H9 (cell line): ENCODE measurements around the gene INSM1. TPM values are rescaled to one million over a fixed set of nuclear protein-coding genes. Genes with fewer than 3 reads are reported as not detected.

Experiments
- DNase-seq: peaks from one replicate; pipeline ENCODE4 v3.0.0-alpha.2; 2017
- H2AFZ ChIP-seq: one replicate; pipeline ENCODE4 v1.6.1; 2013; ENCODE audit warnings: mild to moderate bottlenecking, low read length, control low read depth, moderate library complexity
- H2AK5ac ChIP-seq: 2 replicates; pipeline ENCODE4 v1.6.1; 2013; ENCODE audit warnings: low read length, control low read depth, mixed read lengths; ENCODE audit not compliant: insufficient read length
- H2BK120ac ChIP-seq: one replicate; pipeline ENCODE4 v1.6.1; 2013; ENCODE audit warnings: low read depth, mild to moderate bottlenecking, low read length, control low read depth, inconsistent platforms; ENCODE audit not compliant: poor library complexity, severe bottlenecking
- H2BK12ac ChIP-seq: 2 replicates; pipeline ENCODE4 v1.6.1; 2013; ENCODE audit warnings: low read length, control low read depth, mixed read lengths, low read depth; ENCODE audit not compliant: insufficient read length
- H2BK15ac ChIP-seq: 2 replicates; pipeline ENCODE4 v1.6.1; 2013; ENCODE audit warnings: low read depth, low read length, control low read depth
- H2BK20ac ChIP-seq: one replicate; pipeline ENCODE4 v1.6.1; 2013; ENCODE audit warnings: low read depth, mild to moderate bottlenecking, low read length, control low read depth, inconsistent platforms; ENCODE audit not compliant: poor library complexity, severe bottlenecking
- H2BK5ac ChIP-seq: 2 replicates; pipeline ENCODE4 v1.6.1; 2013; ENCODE audit warnings: low read length, control low read depth, mixed read lengths; ENCODE audit not compliant: insufficient read length
- H3K14ac ChIP-seq: 2 replicates; pipeline ENCODE4 v1.6.1; 2013; ENCODE audit warnings: low read length, control low read depth; ENCODE audit not compliant: insufficient read depth
- H3K18ac ChIP-seq: 2 replicates; pipeline ENCODE4 v1.6.1; 2013; ENCODE audit warnings: low read depth, mild to moderate bottlenecking, mixed read lengths, low read length, control low read depth; ENCODE audit not compliant: insufficient read length
- H3K23ac ChIP-seq: 2 replicates; pipeline ENCODE4 v1.6.1; 2013; ENCODE audit warnings: low read length, control low read depth, mixed read lengths, low read depth; ENCODE audit not compliant: insufficient read length
- H3K23me2 ChIP-seq: 2 replicates; pipeline ENCODE4 v1.6.1; 2013; ENCODE audit warnings: low read depth, mild to moderate bottlenecking, mixed read lengths, low read length, control low read depth; ENCODE audit not compliant: insufficient read length, poor library complexity, severe bottlenecking
- H3K27ac ChIP-seq: 2 replicates; pipeline ENCODE4 v1.5.1; 2013; ENCODE audit warnings: low read length, control low read depth, mixed read lengths, low read depth; ENCODE audit not compliant: insufficient read length
- H3K27me3 ChIP-seq: 2 replicates; pipeline ENCODE4 v1.6.1; 2013; ENCODE audit warnings: low read length, control low read depth, inconsistent platforms; ENCODE audit not compliant: insufficient read depth
- H3K4ac ChIP-seq: 2 replicates; pipeline ENCODE4 v1.6.1; 2013; ENCODE audit warnings: low read depth, mild to moderate bottlenecking, control low read depth, inconsistent platforms, low read length, moderate library complexity
- H3K4me1 ChIP-seq: 2 replicates; pipeline ENCODE4 v1.6.1; 2013; ENCODE audit warnings: low read length, control low read depth, inconsistent platforms; ENCODE audit not compliant: insufficient read depth
- H3K4me2 ChIP-seq: 2 replicates; pipeline ENCODE4 v1.6.1; 2013; ENCODE audit warnings: low read length, control low read depth, mixed read lengths; ENCODE audit not compliant: insufficient read length, insufficient read depth
- H3K56ac ChIP-seq: 2 replicates; pipeline ENCODE4 v1.6.1; 2013; ENCODE audit warnings: low read depth, mild to moderate bottlenecking, mixed read lengths, low read length, control low read depth; ENCODE audit not compliant: insufficient read length
- H3K79me1 ChIP-seq: 2 replicates; pipeline ENCODE4 v1.6.1; 2013; ENCODE audit warnings: low read depth, mild to moderate bottlenecking, moderate library complexity, low read length, control low read depth, inconsistent platforms; ENCODE audit not compliant: insufficient read depth, poor library complexity, severe bottlenecking
- H3K79me2 ChIP-seq: 2 replicates; pipeline ENCODE4 v1.6.1; 2013; ENCODE audit warnings: low read length, control low read depth, inconsistent platforms; ENCODE audit not compliant: insufficient read depth
- H3K9ac ChIP-seq: 2 replicates; pipeline ENCODE4 v1.6.1; 2013; ENCODE audit warnings: low read length, control low read depth, mixed read lengths; ENCODE audit not compliant: insufficient read length; ENCODE audit errors: extremely low read depth
- H3K9me3 ChIP-seq: one replicate; pipeline ENCODE4 v1.6.1; 2013; ENCODE audit warnings: low read depth, low read length, inconsistent platforms; ENCODE audit not compliant: control insufficient read depth
- H3T11ph ChIP-seq: one replicate; pipeline ENCODE4 v1.6.1; 2013; ENCODE audit warnings: mild to moderate bottlenecking, low read length, control low read depth, inconsistent platforms
- H4K20me1 ChIP-seq: one replicate; pipeline ENCODE4 v1.6.1; 2013; ENCODE audit not compliant: control insufficient read depth, insufficient read length, insufficient read depth
- H4K5ac ChIP-seq: 2 replicates; pipeline ENCODE4 v1.6.1; 2013; ENCODE audit warnings: low read depth, mild to moderate bottlenecking, mixed read lengths, low read length, control low read depth; ENCODE audit not compliant: insufficient read length
- H4K8ac ChIP-seq: replicated peaks from 2 replicates; pipeline ENCODE4 v1.6.1; 2013; ENCODE audit warnings: low read length, control low read depth, mixed read lengths, low read depth; ENCODE audit not compliant: insufficient read length
- H4K91ac ChIP-seq: 2 replicates; pipeline ENCODE4 v1.6.1; 2013; ENCODE audit warnings: low read depth, mild to moderate bottlenecking, moderate library complexity, mixed read lengths, low read length, control low read depth; ENCODE audit not compliant: insufficient read length
- H3K27ac Mint-ChIP-seq, 3 experiments: 2 replicates in 2 of 3; 3 replicates in 1 of 3; pipeline ENCODE4 v1.8.0; 2020 to 2021; ENCODE audit warnings: mixed read lengths in 3 of 3, mild to moderate bottlenecking in 1 of 3, moderate library complexity in 1 of 3
- H3K27me3 Mint-ChIP-seq: 2 replicates; pipeline ENCODE4 v1.8.0; 2021; ENCODE audit warnings: low read depth, mild to moderate bottlenecking, moderate library complexity, mixed read lengths
- H3K36me3 Mint-ChIP-seq, 3 experiments: 2 replicates in 2 of 3; 3 replicates in 1 of 3; pipeline ENCODE4 v1.8.0; 2020 to 2021; ENCODE audit warnings: low read depth in 3 of 3, mixed read lengths in 3 of 3; ENCODE audit not compliant: insufficient read depth in 1 of 3
- H3K4me1 Mint-ChIP-seq, 2 experiments: 2 replicates each; pipeline ENCODE4 v1.8.0; 2020; ENCODE audit warnings: mixed read lengths in 2 of 2
- H3K4me3 Mint-ChIP-seq, 2 experiments: 2 replicates in 1 of 2; 3 replicates in 1 of 2; pipeline ENCODE4 v1.8.0; 2020 to 2021; ENCODE audit warnings: mild to moderate bottlenecking in 2 of 2, mixed read lengths in 2 of 2, moderate library complexity in 1 of 2
- H3K9me3 Mint-ChIP-seq, 2 experiments: 2 replicates in 1 of 2; 3 replicates in 1 of 2; pipeline ENCODE4 v1.8.0; 2020; ENCODE audit warnings: mild to moderate bottlenecking in 2 of 2, mixed read lengths in 2 of 2, moderate library complexity in 1 of 2
- CTCF ChIP-seq: fragments of 200-600 bp; sonication (generic); conservative IDR thresholded peaks from 3 replicates; pipeline ENCODE4 v1.8.0; 2021; ENCODE audit warnings: antibody characterized with exemption, mild to moderate bottlenecking
- WGBS: extraction: QIAGEN DNeasy Blood & Tissue Kit; methylation state at CpG from one replicate; pipeline ENCODE4 v1.1.7; 2013; ENCODE audit warnings: missing lambda C conversion rate, low lambda C conversion rate, mixed read lengths; ENCODE audit not compliant: insufficient read length; ENCODE audit errors: extremely low coverage; 5-methylcytosine and 5-hydroxymethylcytosine counted together
- total RNA-seq: library from RNA; stranded (reverse); gene quantifications from 2 replicates; pipeline ENCODE4 v1.2.1, GENCODE V29; 2021

Gene INSM1
- total RNA-seq, 1 experiment from 2014 or later: 0.83 TPM

GRCh38 chr20:20414640-20415220, 46.8 kb downstream of the INSM1 start:
- DNase-seq: no peak

More at GRCh38 chr20:20414640-20415220, 46.8 kb downstream of the INSM1 start:
- Histone ChIP-seq H3K23ac (no peak overlapping the region), H2BK20ac (no peak overlapping the region), H4K8ac (no peak overlapping the region), H3K4me1 (peaks cover 3% of the 10 kb centered on the region; the same call in 1 of the 2 replicates), H4K91ac (no peak overlapping the region), H3K18ac (no peak overlapping the region), H3K9me3 (no peaks in the 10 kb centered on the region), H3K9ac (no peak overlapping the region), H3K27ac (no peak overlapping the region), H3K4me2 (no peak overlapping the region), H3T11ph (no peak overlapping the region), H4K20me1 (no peaks in the 10 kb centered on the region), H2BK5ac (no peak overlapping the region), H2BK12ac (no peak overlapping the region), H3K56ac (no peak overlapping the region), H4K5ac (no peak overlapping the region), H3K14ac (no peak overlapping the region), H3K79me1 (no peaks in the 10 kb centered on the region), H3K27me3 (no peaks in the 10 kb centered on the region), H2AK5ac (no peak overlapping the region), H3K4ac (no peak overlapping the region), H2BK120ac (no peak overlapping the region), H2AFZ (no peak overlapping the region), H3K23me2 (no peaks in the 10 kb centered on the region), H2BK15ac (no peak overlapping the region), H3K79me2 (no peaks in the 10 kb centered on the region)
- no CpG with 5 or more reads among the region's 5 CpGs for WGBS
- no peak overlapping the region; a peak in 1 of 7 replicates for H3K27ac Mint-ChIP-seq
- peaks cover 3% of the 10 kb centered on the region; the same call in 1 of the 2 replicates for H3K27me3 Mint-ChIP-seq
- H3K36me3 Mint-ChIP-seq: peaks cover 0 to 3% (median 0%) of the 10 kb centered on the region in 3 experiments; a peak in 1 of 7 replicates
- TF ChIP-seq CTCF: no peak
- no peaks in the 10 kb centered on the region for H3K9me3 Mint-ChIP-seq
- H3K4me3 Mint-ChIP-seq: no peak overlapping the region
- peaks cover 42 to 45% of the 10 kb centered on the region in 2 experiments for H3K4me1 Mint-ChIP-seq
